Cardiac muscle cell (in vitro differentiated cells and primary cell): Measurements from ENCODE around the gene SEMA5B. TPM values are rescaled to one million over a fixed set of nuclear protein-coding genes. Genes with fewer than 3 reads are reported as not detected.

Source experiments
- DNase-seq, 2 donors: peaks; one replicate each; pipeline versions ENCODE4 v3.0.0 to v3.0.0-alpha.2; 2010 to 2017; ENCODE audit warnings: low read depth in 1 of 2, low spot score in 1 of 2
- H3K27ac ChIP-seq: fragments of 200-600 bp; sonication (generic); 2 replicates; pipeline ENCODE4 v1.5.1; 2016
- H3K27me3 ChIP-seq: fragments of 200-600 bp; sonication (generic); 2 replicates; pipeline ENCODE4 v1.6.0; 2016; ENCODE audit warnings: control low read depth
- H3K36me3 ChIP-seq: fragments of 200-600 bp; sonication (generic); 2 replicates; pipeline ENCODE4 v1.5.1; 2016; ENCODE audit warnings: control low read depth
- H3K4me1 ChIP-seq: fragments of 200-600 bp; sonication (generic); 2 replicates; pipeline ENCODE4 v1.8.1; 2017; ENCODE audit warnings: low read depth, mild to moderate bottlenecking, mixed run types
- H3K4me3 ChIP-seq: fragments of 200-600 bp; sonication (generic); 2 replicates; pipeline ENCODE4 v1.5.1; 2016; ENCODE audit warnings: mild to moderate bottlenecking
- H3K9me3 ChIP-seq: fragments of 200-600 bp; sonication (generic); 2 replicates; pipeline ENCODE4 v1.5.1; 2017; ENCODE audit warnings: low read depth, mild to moderate bottlenecking, control low read depth
- CTCF ChIP-seq: IDR thresholded peaks from 2 replicates; pipeline ENCODE4 v1.5.1; 2012; ENCODE audit warnings: low read depth, mild to moderate bottlenecking, low read length
- polyA plus RNA-seq: library from polyadenylated mRNA; unstranded; fragments of >200 nt; fragmentation: Nextera tagmentation; extraction: Ambion mirVana; gene quantifications from 2 replicates; pipeline ENCODE4 v1.2.1, GENCODE V29; 2016
- total RNA-seq: library from RNA; depleted of rRNA; stranded (reverse); fragments of >200 nt; gene quantifications from 2 replicates; pipeline ENCODE4 v1.2.3, GENCODE V29; 2016

The SEMA5B gene
- total and polyA plus RNA-seq, 2 experiments from 2014 or later, result 2.3 to 4.4 TPM

DNA sequence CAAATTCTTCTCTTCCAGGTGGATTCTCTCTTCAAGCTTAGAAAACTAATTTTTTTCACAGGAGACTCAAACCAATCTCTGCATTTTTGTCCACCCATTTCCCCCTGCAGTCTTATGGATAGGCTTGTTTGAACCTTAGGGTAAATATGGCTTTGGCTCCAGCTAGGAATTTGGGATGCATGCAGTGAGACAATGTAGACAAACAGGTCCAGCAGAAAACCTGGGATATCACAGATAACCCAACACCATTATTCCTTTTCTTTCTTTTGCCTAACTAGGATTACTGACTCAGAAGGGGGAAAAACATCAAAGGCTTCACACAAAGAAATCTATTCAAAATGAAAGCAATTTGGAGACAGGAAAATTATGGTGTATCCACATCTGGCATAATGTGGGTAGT is 11.2 kb upstream of the SEMA5B start:
- no peaks in the 10 kb centered on the region for H3K9me3 ChIP-seq
- H3K27me3 ChIP-seq, result no peaks in the 10 kb centered on the region
- DNase-seq, result no peak
- H3K27ac ChIP-seq, result no peak overlapping the region
- H3K36me3 ChIP-seq, result no peaks in the 10 kb centered on the region
- no peak for TF ChIP-seq CTCF
- H3K4me3 ChIP-seq, result no peak overlapping the region
- H3K4me1 ChIP-seq, result no peaks in the 10 kb centered on the region

GRCh38 chr3:123037015-123037375 is 9.4 kb upstream of the SEMA5B start:
- DNase-seq, result no peak
- no peak overlapping the region for H3K27ac ChIP-seq
- no peaks in the 10 kb centered on the region for H3K9me3 ChIP-seq
- H3K4me3 ChIP-seq, result no peak overlapping the region
- H3K36me3 ChIP-seq, result no peaks in the 10 kb centered on the region
- H3K27me3 ChIP-seq, result no peaks in the 10 kb centered on the region
- no peak for TF ChIP-seq CTCF
- H3K4me1 ChIP-seq, result no peaks in the 10 kb centered on the region

- H3K36me3 ChIP-seq, result no peaks in the 10 kb centered on the region
- DNase-seq, result peak in 1 of 2 donors; percentile 83
- no peak for TF ChIP-seq CTCF
- peaks cover 2% of the 10 kb centered on the region for H3K4me1 ChIP-seq
- no peak overlapping the region for H3K27ac ChIP-seq
- H3K9me3 ChIP-seq, result no peaks in the 10 kb centered on the region
- no peaks in the 10 kb centered on the region for H3K27me3 ChIP-seq
- H3K4me3 ChIP-seq, result no peak overlapping the region
Measured at GRCh38 chr3:123036352-123037014, 8.9 kb upstream of the SEMA5B start.

DNA sequence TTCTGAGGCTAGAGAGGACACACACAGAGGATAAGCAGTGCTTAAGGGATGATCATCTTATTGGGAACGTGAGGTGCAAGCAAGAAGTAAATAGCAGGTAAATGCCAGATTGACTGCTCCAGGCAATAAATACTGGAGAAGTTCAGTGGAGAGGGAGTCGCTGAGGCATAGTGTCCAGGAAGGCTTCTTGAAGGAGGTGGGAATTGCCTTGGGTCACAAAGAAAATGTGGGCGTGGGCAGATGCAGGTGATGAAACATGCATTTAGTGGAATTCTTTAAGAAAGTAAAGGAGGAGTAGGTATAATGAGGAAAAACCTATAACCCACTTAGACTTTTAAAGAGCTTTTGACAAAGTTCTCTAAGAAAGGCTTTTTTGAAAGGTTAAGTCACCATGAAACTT is 7.4 kb upstream of the SEMA5B start:
- H3K27me3 ChIP-seq, result no peaks in the 10 kb centered on the region
- H3K36me3 ChIP-seq, result no peaks in the 10 kb centered on the region
- no peak for DNase-seq
- no peak overlapping the region for H3K4me3 ChIP-seq
- H3K27ac ChIP-seq, result no peak overlapping the region
- peaks cover 7% of the 10 kb centered on the region for H3K4me1 ChIP-seq
- TF ChIP-seq CTCF, result no peak
- no peaks in the 10 kb centered on the region for H3K9me3 ChIP-seq

DNA sequence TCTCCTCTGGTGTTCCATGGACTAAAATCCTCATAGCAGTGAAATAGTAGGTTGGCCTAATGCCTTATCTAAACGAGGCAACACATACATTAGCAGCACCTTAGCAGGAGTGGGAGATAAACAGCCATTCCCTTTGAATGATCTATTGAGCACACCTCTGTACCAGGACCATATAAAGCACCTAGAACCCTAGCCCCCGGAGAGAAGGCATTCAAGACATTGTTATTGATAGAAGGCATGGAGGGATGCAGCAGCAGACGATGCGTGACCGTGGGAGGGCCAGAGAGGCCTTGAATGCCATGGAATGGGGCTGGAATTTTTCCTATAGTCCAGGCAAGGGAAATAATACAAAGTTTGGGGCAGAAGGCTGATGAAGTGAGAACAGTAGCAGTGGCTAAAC is 6.6 kb upstream of the SEMA5B start:
- Histone ChIP-seq H3K36me3 (no peaks in the 10 kb centered on the region), H3K27ac (no peak overlapping the region), H3K4me1 (peaks cover 7% of the 10 kb centered on the region), H3K4me3 (no peak overlapping the region), H3K27me3 (peaks cover under 1% of the 10 kb centered on the region), H3K9me3 (no peaks in the 10 kb centered on the region)
- no peak for TF ChIP-seq CTCF
- no peak for DNase-seq
